Liver (tissue), 9 donors: ENCODE results near the gene RAB39B. TPM values are rescaled to one million over a fixed set of nuclear protein-coding genes. Genes with fewer than 3 reads are reported as not detected.

Source experiments
- DNase-seq: peaks from one replicate; pipeline ENCODE4 v3.0.0-alpha.2; 2017; ENCODE audit warnings: low spot score
- H3K27ac ChIP-seq, 2 donors: one replicate each; pipeline ENCODE4 v1.7.0; 2013; ENCODE audit warnings: inconsistent platforms in 2 of 2, low read length in 2 of 2, control low read depth in 1 of 2, low read depth in 1 of 2, mild to moderate bottlenecking in 1 of 2
- H3K27me3 ChIP-seq, 4 donors: one replicate each; pipeline versions ENCODE4 v1.6.1 to v1.7.0; 2013; ENCODE audit warnings: low read length in 3 of 4, inconsistent platforms in 1 of 4, mild to moderate bottlenecking in 1 of 4, moderate library complexity in 1 of 4; ENCODE audit not compliant: control insufficient read depth in 4 of 4, insufficient read depth in 4 of 4
- H3K36me3 ChIP-seq, 4 donors: one replicate each; pipeline versions ENCODE4 v1.6.1 to v1.7.0; 2013; ENCODE audit warnings: low read length in 3 of 4, mild to moderate bottlenecking in 3 of 4, low read depth in 1 of 4, moderate library complexity in 1 of 4; ENCODE audit not compliant: control insufficient read depth in 4 of 4, insufficient read depth in 3 of 4
- H3K4me1 ChIP-seq, 4 donors: one replicate each; pipeline versions ENCODE4 v1.6.1 to v1.7.0; 2013; ENCODE audit warnings: low read length in 3 of 4, mild to moderate bottlenecking in 3 of 4, moderate library complexity in 1 of 4; ENCODE audit not compliant: control insufficient read depth in 4 of 4, insufficient read depth in 4 of 4
- H3K4me3 ChIP-seq, 3 donors: one replicate each; pipeline versions ENCODE4 v1.6.1 to v1.7.0; 2013; ENCODE audit warnings: low read length in 3 of 3, control low read depth in 1 of 3, low read depth in 1 of 3, mild to moderate bottlenecking in 1 of 3
- H3K9ac ChIP-seq, 2 donors: one replicate each; pipeline ENCODE4 v1.7.0; 2013; ENCODE audit warnings: low read length in 2 of 2, mild to moderate bottlenecking in 2 of 2, moderate library complexity in 2 of 2, control low read depth in 1 of 2, low read depth in 1 of 2
- H3K9me3 ChIP-seq, 4 donors: one replicate each; pipeline versions ENCODE4 v1.6.1 to v1.7.0; 2013; ENCODE audit warnings: low read length in 3 of 4; ENCODE audit not compliant: control insufficient read depth in 4 of 4
- CTCF ChIP-seq: fragments of 150-350 bp; IDR thresholded peaks from 2 replicates; pipeline ENCODE4 v1.5.1; 2017; ENCODE audit warnings: improper control_type of control experiment, low read depth, low read length; ENCODE audit not compliant: missing input control
- EGR1 ChIP-seq, 2 donors: IDR thresholded peaks; 2 replicates each; pipeline ENCODE4 v1.6.1; 2016 to 2018; ENCODE audit warnings: antibody characterized with exemption in 2 of 2, low read depth in 2 of 2
- FOXA1 ChIP-seq: IDR thresholded peaks from 2 replicates; pipeline ENCODE4 v1.6.1; 2016; ENCODE audit warnings: antibody characterized with exemption
- FOXA2 ChIP-seq: IDR thresholded peaks from 2 replicates; pipeline ENCODE4 v1.6.1; 2016; ENCODE audit warnings: antibody characterized with exemption
- GABPA ChIP-seq, 2 donors: IDR thresholded peaks in 1 of 2; conservative IDR thresholded peaks in 1 of 2; 2 replicates each; pipeline ENCODE4 v1.6.1; 2016; ENCODE audit warnings: antibody characterized with exemption in 2 of 2, mild to moderate bottlenecking in 1 of 2, moderate library complexity in 1 of 2
- HNF4A ChIP-seq, 2 donors: conservative IDR thresholded peaks; 2 replicates each; pipeline ENCODE4 v1.6.1; 2016; ENCODE audit warnings: antibody characterized with exemption in 2 of 2, mild to moderate bottlenecking in 2 of 2
- HNF4G ChIP-seq: IDR thresholded peaks from 2 replicates; pipeline ENCODE4 v1.6.1; 2016; ENCODE audit warnings: antibody characterized with exemption
- JUND ChIP-seq, 2 donors: IDR thresholded peaks; 2 replicates each; pipeline ENCODE4 v1.6.1; 2016; ENCODE audit warnings: antibody characterized with exemption in 2 of 2
- MAX ChIP-seq: IDR thresholded peaks from 2 replicates; pipeline ENCODE4 v1.6.1; 2016; ENCODE audit warnings: antibody characterized with exemption
- NR2F2 ChIP-seq: IDR thresholded peaks from 2 replicates; pipeline ENCODE4 v1.6.1; 2016; ENCODE audit warnings: antibody characterized with exemption
- RAD21 ChIP-seq, 2 donors: IDR thresholded peaks; 2 replicates each; pipeline ENCODE4 v1.6.1; 2016; ENCODE audit warnings: antibody characterized with exemption in 2 of 2, mild to moderate bottlenecking in 2 of 2
- RXRA ChIP-seq, 2 donors: IDR thresholded peaks; 2 replicates each; pipeline ENCODE4 v1.6.1; 2017 to 2018; ENCODE audit warnings: antibody characterized with exemption in 2 of 2, mild to moderate bottlenecking in 1 of 2
- SP1 ChIP-seq: IDR thresholded peaks from 2 replicates; pipeline ENCODE4 v1.6.1; 2018; ENCODE audit warnings: antibody characterized with exemption, mild to moderate bottlenecking
- TAF1 ChIP-seq: conservative IDR thresholded peaks from 2 replicates; pipeline ENCODE4 v1.6.1; 2016; ENCODE audit warnings: antibody characterized with exemption, mild to moderate bottlenecking
- YY1 ChIP-seq: IDR thresholded peaks from 2 replicates; pipeline ENCODE4 v1.6.1; 2016; ENCODE audit warnings: antibody characterized with exemption, mild to moderate bottlenecking
- ZBTB33 ChIP-seq: IDR thresholded peaks from 2 replicates; pipeline ENCODE4 v1.6.1; 2016; ENCODE audit warnings: antibody characterized with exemption
- WGBS: extraction: QIAGEN DNeasy Blood & Tissue Kit; methylation state at CpG from one replicate; pipeline ENCODE4 v1.1.7; 2013; 5-methylcytosine and 5-hydroxymethylcytosine counted together
- polyA plus RNA-seq, 2 donors: library from polyadenylated mRNA; stranded (reverse) in 1 of 2; unstranded in 1 of 2; fragments of 200-250 nt in 1 of 2; fragments of >200 nt in 1 of 2; fragmentation: Nextera tagmentation in 1 of 2; extraction: Ambion mirVana in 1 of 2; gene quantifications; one replicate each; pipeline versions ENCODE4 v1.2.1 to v1.2.3, GENCODE V29; 2013 to 2015
- total RNA-seq, 2 donors: library from RNA; depleted of rRNA; stranded (reverse); fragments of >200 nt; gene quantifications; one replicate each; pipeline ENCODE4 v1.2.3, GENCODE V29; 2014
- TF ChIP-seq, protein P1 (sequence below): IDR thresholded peaks from 2 replicates; pipeline ENCODE4 v1.6.1; 2016; ENCODE audit warnings: antibody characterized with exemption
- TF ChIP-seq, protein P2 (sequence below): IDR thresholded peaks from 2 replicates; pipeline ENCODE4 v1.6.1; 2016; ENCODE audit warnings: antibody characterized with exemption, mild to moderate bottlenecking
- donor health status: healthy.
- donor health status: healthy.
- donor health status: healthy.
- donor health status: healthy.
- donor health status: healthy.

The RAB39B gene
- total and polyA plus RNA-seq, 4 donors: 0.07 to 0.75 (median 0.17) TPM; not detected in 1

DNA sequence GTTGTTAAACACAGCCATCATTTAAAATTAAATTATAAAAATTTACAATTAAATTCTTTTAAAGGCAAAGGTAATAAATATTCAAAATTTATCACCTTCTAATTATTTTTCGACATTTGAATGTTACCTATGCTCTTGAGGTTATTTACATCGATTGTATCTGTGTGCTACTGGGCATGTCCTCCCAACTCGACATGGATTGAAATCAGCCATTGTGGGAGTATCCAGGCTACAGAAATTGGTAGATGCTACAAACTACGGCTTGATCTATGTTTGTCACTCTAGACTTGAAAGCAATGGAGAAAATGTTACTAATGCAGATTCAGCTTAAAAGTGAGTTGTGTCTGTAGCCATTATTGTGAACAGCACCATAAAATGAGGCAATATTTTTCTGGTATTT lies 50.6 kb downstream of the RAB39B start:
- DNase-seq: no peak
- TF ChIP-seq YY1: no peak
- TF ChIP-seq HNF4G: no peak
- TF ChIP-seq CTCF: no peak
- no peak for TF ChIP-seq RXRA (IDR thresholded peaks at IDR 0.05)
- no peak for TF ChIP-seq MAX
- TF ChIP-seq, protein P1, sequence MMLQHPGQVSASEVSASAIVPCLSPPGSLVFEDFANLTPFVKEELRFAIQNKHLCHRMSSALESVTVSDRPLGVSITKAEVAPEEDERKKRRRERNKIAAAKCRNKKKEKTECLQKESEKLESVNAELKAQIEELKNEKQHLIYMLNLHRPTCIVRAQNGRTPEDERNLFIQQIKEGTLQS: no peak
- no peak for TF ChIP-seq FOXA1
- TF ChIP-seq EGR1 (IDR thresholded peaks at IDR 0.05; ENCODE audit: low read depth in 2 of 2): no peak
- TF ChIP-seq JUND (IDR thresholded peaks at IDR 0.05): no peak
- TF ChIP-seq GABPA (IDR thresholded peaks at IDR 0.05 in 1 of 2, conservative IDR thresholded peaks at IDR 0.05 in 1 of 2): no peak
- no peak for TF ChIP-seq HNF4A (conservative IDR thresholded peaks at IDR 0.05)
- TF ChIP-seq, protein P2, sequence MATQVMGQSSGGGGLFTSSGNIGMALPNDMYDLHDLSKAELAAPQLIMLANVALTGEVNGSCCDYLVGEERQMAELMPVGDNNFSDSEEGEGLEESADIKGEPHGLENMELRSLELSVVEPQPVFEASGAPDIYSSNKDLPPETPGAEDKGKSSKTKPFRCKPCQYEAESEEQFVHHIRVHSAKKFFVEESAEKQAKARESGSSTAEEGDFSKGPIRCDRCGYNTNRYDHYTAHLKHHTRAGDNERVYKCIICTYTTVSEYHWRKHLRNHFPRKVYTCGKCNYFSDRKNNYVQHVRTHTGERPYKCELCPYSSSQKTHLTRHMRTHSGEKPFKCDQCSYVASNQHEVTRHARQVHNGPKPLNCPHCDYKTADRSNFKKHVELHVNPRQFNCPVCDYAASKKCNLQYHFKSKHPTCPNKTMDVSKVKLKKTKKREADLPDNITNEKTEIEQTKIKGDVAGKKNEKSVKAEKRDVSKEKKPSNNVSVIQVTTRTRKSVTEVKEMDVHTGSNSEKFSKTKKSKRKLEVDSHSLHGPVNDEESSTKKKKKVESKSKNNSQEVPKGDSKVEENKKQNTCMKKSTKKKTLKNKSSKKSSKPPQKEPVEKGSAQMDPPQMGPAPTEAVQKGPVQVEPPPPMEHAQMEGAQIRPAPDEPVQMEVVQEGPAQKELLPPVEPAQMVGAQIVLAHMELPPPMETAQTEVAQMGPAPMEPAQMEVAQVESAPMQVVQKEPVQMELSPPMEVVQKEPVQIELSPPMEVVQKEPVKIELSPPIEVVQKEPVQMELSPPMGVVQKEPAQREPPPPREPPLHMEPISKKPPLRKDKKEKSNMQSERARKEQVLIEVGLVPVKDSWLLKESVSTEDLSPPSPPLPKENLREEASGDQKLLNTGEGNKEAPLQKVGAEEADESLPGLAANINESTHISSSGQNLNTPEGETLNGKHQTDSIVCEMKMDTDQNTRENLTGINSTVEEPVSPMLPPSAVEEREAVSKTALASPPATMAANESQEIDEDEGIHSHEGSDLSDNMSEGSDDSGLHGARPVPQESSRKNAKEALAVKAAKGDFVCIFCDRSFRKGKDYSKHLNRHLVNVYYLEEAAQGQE: no peak
- TF ChIP-seq NR2F2: no peak
- no peak for TF ChIP-seq TAF1
- no peak for TF ChIP-seq SP1
- no peaks in the 10 kb centered on the region for H3K27me3 ChIP-seq
- no peaks in the 10 kb centered on the region for H3K36me3 ChIP-seq
- no peak overlapping the region for H3K9ac ChIP-seq
- H3K4me3 ChIP-seq: no peak overlapping the region
- 90% methylated on average over 4 of the region's 4 CpGs for WGBS
- no peaks in the 10 kb centered on the region for H3K9me3 ChIP-seq
- peaks cover 3 to 12% (median 3%) of the 10 kb centered on the region in 4 donors for H3K4me1 ChIP-seq
- H3K27ac ChIP-seq: no peak overlapping the region

DNA sequence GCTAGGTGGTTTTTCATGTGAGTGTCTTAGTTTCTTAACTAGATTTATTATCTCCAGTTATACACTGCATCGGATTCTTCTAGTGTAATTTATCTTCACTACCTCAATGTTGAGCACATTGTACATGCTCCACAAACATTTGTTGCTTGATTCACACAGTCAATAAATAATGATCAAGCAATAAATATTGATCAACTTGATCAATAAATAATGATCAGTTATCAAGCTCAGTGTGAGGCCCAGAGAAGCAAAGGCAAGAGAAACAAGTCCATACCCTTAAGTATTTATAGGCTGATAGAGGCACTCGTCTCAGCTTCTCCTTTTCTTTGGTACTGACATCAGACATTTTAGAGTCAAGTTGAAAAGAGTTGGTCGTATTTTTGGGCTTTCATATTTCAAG lies 53.1 kb downstream of the RAB39B start:
- no peak overlapping the region for H3K27ac ChIP-seq
- no peaks in the 10 kb centered on the region for H3K9me3 ChIP-seq
- H3K4me1 ChIP-seq: peaks cover 0 to 8% (median 2%) of the 10 kb centered on the region in 4 donors
- no peaks in the 10 kb centered on the region for H3K36me3 ChIP-seq
- WGBS: 93% methylated on average over 3 of the region's 3 CpGs
- no peak overlapping the region for H3K9ac ChIP-seq
- H3K27me3 ChIP-seq: no peaks in the 10 kb centered on the region
- no peak overlapping the region for H3K4me3 ChIP-seq
- no peak for DNase-seq
- no peak for TF ChIP-seq JUND (IDR thresholded peaks at IDR 0.05)
- no peak for TF ChIP-seq HNF4G
- TF ChIP-seq TAF1: no peak
- no peak for TF ChIP-seq FOXA1
- no peak for TF ChIP-seq RXRA (IDR thresholded peaks at IDR 0.05)
- TF ChIP-seq FOXA2: no peak
- TF ChIP-seq RAD21 (IDR thresholded peaks at IDR 0.05): no peak
- TF ChIP-seq, protein P2: no peak
- no peak for TF ChIP-seq ZBTB33
- no peak for TF ChIP-seq NR2F2
- no peak for TF ChIP-seq CTCF
- TF ChIP-seq, protein P1: no peak
- no peak for TF ChIP-seq EGR1 (IDR thresholded peaks at IDR 0.05; ENCODE audit: low read depth in 2 of 2)
